ENCODE results near the gene HCCS.
"Not testable (repeated sequence)": the region's sequence is repeated elsewhere in the genome, so short reads cannot be mapped to it uniquely, and the experiment has no call there.

Gene HCCS

DNA sequence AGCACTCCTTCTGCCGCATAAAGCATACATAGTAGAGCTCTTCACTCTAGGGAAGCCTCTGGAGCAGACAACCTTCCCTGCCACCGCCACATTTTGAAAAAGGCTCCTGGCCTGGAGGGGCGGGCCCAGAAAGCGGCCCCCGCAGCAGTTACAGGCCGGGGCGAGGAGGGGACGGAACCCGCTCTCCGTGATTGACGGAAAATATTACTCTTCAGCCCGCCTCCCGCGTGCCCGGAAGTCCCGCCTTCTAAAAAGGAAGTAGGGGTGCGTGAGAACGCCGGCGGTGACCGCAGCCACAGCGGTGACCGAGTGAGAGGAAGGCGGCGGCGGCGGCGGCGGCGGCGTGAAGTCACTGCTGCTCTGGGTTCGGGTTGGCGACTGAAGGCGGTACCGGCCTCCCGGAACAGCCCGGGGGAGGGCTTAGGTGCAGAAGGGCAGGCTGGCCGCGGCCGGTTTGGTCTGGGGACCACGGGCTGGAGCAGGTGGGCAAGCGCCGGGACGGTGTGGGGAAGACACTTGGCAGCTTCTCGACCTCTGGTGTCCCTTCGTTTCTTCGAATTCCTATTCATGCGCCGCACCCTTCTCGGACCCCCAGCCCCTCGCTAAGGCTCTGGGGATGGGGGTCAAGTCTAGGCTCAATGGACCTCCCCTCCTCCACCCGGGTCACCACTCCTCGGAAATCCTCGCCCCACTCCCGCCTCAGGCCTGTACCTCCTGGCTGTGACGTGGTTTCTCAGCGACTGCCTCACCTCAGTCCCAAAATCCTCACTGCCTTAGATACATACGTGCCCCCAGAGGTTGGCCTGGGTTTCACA, at the start of gene HCCS:
HCCS (plus strand) TSS at position 296 of the 815 bp plus-strand sequence. CDS start 729 bp downstream, outside the sequence.
- DNase-seq: no peak

DNA sequence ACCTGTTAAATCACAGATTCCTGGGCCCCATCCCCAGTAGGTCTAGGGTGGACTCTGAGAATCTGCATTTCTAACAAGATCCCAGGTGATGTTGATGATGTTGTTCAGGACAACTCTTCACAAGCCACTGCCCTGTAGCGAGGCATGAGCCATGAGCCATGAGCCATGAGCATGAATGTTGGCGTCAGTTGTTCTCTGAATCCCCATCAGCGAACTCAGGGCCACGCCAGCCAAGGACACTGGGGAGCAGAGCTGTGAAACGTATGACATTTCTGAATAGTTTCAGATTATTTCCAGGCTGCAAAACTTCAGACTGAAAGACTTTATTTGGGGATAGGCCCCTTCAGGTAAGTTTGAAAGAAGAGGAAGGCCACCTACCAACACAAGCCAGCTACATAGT, 46.9 kb upstream of the HCCS start:
- DNase-seq: no peak

DNA sequence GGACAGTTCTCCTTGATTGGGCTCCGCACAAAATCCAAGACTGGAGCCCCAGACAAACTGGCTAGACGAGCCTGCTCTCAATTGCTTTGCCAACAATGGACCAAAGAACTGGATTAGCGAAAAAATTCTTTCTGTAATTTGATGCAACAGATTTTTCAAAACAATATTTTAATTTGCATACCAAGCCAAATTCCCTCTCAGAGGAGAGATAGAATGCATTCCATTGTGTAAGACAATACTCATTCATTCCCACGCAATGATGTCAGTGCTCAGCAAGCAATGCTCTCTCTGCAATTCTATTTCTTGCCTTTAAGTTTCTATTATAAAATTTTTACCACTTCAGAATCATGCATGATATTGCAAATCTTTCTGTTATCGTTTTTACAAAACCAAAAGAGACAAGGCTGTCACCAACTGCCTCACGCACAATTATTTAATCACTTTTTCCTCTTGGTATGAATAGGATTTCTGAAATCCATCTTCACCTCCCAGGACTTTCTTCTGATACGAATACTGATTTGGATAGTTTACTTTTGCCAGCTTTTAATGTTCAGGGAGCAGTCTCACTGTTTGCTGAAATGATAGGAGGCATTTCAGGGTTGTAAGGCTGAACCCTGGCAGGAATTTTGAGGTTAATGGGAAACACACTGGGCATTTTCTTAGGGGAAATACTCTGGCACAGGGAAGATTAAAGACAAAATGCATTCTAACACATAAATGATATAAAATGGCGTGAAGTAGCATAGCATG, 46.1 kb upstream of the HCCS start:
- DNase-seq: no peak

DNA sequence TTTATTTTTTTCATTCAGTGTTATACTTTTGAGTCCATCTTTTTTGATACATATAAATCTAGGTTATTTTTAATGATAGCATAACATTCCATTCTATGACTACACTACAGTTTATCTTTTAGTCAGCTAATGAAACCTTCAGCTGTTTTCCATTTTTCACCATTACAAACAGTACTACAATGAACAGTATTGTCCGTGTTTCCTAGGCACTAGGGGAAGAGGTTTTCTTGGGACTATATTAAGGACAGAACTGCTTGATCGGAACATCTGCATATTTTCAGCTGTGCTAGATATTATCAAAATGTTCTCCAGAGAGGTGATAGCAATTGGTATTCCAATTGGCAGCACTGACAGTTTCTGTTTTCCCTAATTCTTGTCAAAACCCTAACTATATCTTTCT, 44.3 kb upstream of the HCCS start:
- no peak for DNase-seq

DNA sequence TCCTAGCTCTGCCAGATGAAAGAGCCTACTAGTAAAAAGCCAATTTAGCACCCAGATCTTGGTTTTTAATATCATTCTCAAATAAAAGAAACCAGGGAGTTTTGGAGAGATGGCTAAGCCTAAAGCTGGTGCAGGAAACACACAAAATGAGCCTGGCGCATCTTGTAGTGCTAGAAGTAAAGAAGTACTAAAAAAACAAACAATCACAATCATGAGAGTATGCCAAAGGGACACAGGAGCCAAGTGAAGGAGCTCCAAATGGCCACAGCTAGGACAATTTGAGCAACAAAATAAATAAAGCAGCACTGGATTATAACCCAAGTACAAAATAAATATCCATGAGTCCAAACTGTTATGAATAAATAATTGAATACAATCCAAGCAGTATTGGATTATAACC, 37.8 kb upstream of the HCCS start:
- no peak for DNase-seq

DNA sequence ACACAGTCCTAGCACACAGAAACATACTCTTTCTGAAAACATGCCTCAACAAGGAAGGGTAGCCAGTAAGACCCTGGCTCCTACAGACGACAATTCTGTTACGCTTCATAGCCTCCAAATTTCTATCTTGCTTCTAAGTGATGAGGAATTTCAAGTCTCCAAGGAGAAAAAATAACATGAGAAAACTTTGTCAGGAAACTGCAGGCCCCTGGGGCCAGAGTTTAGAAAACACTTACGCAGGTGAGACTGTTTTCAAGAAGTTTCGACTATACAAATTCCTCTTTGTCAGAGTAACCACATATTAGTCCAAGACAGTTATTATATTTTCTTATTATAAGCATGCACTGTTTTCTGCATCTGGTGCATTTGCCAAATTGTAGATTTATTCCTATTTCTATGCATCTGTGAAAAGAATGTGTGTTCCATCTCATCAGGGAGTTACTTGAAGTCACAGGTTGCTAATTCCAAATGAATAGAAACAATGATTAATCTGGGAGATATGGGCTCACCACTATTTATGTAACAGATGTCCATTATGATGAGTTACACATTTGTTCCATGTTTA, 30.3 kb upstream of the HCCS start:
- no peak for DNase-seq

DNA sequence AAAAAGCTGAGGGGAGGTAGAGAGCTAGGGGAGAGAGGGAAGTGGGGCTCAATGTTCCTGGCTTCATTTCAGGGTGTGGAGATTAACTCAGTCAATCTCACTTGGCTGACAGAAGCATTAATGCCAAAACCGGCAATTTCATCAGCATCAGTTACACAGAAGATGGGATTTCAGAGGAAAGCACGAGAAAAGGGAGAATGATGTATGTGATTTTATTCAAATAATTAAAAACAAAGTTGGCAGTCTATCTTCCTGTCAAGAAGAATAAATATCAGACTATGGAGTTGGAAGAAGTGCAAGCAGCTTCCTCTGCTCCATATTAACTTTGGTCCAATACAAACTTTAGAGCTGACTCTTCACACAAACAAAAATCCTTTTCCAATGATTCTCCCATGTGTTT, 29.6 kb upstream of the HCCS start:
- no peak for DNase-seq

DNA sequence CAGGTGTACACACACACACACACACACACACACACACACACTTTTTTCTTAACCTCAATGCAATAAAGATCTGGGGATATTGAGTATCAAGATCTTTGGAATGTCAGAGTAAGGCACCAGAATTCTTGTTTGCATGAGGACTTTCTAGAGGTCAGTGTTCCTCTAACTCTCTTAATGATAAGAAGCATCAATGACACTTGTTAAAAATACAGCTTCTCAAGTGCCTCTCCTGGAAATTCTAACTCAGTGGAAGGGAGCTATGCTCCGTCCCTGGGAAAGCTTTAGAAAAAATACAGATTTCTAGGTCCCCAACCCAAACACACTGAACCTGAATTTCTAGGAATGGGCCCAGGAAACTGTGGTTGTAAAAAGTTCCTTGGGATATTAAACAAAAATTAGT, 25.8 kb upstream of the HCCS start:
- DNase-seq: no peak

DNA sequence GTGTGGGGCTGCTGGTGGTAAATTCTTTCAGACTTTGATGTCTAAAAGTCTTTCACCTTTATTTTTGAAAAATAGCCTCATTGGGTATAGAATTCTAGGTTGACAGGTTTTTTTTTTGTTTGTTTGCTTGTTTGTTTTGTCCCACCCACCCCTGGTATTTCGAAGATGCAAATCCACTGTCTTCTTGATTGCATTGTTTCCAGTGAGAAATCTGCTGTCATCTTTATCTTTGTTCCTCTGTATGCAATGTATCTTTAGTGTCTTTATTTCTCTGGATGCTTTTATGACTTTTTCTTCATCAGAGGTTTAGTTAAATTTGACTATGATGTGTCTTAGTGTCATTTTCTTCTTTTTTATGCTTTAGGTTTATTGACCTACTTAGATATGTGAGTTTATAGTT, 21.3 kb upstream of the HCCS start:
- no peak for DNase-seq

DNA sequence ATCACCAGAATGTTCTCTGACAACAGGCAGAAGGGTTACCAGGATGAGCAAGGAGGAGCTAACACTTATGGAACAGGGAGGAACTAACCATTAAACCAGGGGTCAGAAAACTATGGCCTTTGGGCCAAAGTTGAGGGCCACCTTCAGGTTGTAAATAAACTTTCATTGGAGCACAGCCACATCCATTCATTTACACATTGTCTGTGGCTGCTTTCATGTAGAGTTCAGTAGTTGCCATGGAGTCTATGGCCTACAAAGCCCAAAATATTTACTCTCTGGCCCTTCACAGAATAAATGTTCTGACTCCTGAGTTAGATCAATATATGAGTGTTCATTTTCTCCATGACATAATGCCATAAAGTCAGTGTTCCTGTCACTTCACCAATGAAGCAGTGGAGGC, 13.2 kb upstream of the HCCS start:
- DNase-seq: no peak

DNA sequence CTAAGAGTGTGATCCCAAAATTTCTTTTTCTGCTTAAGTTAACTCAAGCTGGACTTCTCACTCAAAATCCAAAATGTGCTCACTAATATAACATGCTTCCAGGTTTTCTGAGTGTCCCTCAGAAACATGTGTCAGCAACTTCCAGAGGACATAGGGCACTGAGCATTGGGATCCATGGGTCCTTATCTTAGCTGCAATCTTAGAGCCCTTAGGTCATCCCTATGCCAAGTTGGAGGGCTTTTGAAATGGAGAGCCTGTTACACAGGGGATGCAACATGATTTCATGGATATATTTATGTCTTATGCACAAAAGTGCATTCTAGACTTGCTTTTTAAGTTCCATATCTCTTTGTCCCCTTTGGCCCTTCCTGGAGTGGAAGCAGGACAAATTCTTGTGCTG, 11.7 kb upstream of the HCCS start:
- DNase-seq: no peak

DNA sequence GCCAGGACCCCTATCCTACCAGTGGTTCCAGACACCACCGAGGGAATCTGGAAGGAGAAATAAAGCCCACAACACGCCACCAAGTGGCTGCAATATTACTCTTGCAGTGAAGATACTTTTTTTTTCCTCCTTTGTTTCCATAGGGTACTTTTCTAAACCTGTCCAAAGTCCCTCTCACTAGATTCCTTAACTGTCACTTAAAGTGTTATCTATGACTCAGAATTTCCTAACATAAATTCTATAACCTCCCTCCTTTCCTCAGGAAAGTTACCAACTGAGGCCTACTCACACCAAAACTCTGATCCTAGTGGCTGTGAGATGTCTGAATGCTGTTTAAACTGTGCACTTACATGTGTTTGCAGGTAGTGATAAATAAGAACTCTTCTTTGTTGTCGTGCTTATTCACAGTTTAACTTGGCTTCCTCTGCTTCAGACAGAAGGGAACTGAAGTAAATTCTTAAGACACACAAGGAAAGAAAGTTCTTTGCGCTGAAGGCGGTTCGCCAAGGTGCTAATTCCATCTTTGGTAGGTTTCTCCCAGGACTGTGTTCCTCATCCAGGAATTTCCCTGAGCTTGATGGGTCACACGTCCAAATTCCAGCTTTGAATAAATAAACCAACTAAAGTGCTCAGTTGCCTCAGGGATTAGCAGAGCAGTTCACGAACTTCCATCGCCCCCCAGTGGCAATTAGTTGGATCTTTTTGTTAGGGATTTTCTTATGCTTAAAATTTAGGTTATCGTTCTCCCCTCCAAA, 10.7 kb upstream of the HCCS start:
- DNase-seq: no peak

DNA sequence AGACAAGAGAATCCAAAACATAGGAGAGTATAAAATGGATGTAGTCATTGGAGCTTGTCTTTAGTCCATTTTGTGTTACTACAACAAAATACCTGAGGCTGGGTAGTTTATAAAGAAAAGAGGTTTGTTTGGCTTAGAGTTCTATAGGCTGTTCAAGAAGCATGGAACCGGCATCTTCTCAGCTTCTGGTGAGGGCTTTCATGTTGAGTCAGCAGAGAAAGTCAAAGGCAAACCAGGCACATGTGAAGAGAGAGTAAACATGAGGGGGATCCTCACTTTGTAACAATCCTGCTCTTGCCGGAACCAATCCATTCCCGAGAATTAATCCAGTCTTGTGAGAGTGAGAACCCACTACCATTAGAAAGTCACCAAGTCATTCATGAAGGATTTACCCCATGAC, 8.1 kb upstream of the HCCS start:
- no peak for DNase-seq

DNA sequence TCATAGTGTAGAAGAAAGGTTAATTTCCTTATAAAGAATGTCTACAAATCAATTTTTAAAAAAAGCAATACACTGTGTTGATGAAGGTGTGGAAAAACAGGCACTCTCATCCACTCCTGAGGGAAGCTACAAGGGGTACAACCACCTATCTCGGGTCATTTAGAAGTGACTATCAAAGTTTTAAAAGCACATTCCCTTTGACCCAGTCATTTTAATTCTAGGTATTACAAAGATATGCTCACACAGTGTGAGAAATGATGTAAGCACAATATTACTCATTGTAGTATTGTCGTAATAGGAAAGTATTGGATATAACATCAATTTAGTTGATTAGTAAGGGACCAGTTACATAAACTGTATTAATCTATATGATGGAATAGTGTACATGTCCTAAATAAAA, 7.4 kb upstream of the HCCS start:
- DNase-seq: no peak

DNA sequence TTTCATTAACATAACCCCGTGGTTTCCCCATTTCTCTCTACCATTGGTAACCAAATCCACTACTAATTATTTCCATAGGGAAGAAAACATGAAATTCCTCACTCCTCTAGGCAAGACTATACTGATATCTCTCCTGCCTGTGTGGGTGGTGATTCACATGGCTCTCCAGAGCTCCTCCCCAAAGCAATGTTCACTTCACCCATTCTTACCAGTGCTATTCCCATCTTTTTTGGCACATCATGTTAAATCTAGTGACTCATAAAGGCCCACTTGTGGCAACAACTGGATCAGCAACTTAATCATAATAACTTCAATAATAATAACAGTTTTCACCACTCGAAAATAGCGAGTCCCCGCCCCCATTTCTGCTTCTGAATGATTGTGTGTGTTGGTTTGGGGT, 6.1 kb upstream of the HCCS start:
- DNase-seq: no peak

DNA sequence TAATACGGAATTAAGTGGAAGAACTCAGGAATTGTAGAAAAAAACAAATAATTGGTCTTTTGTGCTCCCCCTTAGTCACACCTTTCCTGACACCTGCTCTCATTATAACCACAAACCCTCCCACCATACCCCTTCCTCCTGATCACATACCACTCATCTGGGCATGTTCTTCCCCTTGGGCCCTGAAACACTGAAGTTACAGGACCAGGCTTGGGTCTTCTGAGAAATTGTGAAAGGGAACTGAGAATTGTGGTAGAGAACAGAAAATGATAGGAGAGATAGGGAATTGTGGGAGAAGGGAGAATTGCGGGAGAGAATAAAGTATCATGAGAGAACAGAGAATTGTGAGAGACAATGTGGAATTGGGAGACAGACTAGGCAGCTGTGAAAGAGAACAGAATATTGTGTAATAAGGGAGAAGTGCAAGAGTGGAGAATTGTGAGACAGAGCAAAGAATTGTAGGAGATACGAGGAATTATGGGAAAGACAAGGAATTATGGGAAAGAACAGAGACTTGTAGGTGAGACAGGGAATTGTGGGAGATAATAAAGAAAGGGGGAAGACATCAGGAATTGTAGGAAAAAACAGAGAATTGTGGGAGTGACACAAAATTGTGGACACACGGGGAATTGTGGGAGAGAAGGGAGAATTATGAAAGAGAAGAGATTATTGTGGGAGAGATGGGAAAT, 2.7 kb upstream of the HCCS start:
- no peak for DNase-seq

DNA sequence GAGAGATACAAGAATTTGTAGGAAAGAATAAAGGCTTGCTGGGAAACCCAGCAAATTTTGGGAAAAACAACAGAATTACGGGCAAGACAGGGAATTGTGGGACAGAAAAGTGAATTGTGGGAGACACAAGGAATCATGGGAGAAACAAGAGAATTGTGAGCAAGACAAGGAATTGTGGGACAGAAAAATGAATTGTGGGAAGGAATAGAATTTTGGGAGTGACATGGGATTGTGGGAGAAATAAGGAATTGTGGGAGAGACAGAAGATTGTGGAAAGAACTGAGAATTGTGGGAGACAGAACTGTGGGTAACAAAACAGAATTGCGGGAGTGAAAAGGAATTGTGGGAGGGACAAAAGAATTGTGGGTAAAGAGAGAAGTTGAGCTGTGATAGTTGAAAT, 1.2 kb upstream of the HCCS start:
- no peak for DNase-seq

DNA sequence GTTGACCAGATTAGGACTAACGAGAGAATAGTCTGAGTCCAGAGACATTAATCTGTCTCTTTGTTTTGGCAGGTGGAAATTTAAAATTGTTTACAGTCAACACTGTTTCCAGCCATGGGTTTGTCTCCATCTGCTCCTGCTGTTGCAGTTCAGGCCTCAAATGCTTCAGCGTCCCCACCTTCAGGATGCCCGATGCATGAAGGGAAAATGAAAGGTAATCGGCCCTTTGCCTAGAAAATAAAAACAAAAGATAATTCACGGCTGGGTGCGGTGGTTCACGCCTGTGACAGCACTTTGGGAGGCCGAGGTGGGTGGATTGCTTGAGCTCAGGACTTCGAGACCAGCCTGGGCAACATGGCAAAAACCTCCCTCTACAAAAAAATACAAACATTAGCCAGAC, 815 bp downstream of the HCCS start:
- DNase-seq: no peak

DNA sequence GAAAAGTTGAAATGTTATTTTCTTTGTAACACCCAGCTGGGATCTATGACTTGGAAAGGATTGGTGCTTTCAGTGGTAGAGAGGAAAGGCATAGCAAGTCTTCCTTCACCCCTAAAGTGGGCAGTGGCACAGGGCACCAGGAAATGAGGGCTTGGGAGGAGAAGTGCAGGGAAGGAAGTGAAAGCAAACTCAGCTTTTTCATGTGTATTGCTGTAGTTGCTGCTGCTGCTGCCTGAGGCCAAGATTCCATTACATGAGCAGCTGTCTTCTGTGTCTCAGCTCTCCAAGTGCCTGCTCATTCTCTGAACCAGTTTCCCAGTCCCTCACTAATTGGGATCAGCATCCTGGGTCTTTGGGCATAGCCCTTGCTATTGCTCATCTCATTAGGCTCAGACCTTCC, 2.6 kb downstream of the HCCS start:
- no peak for DNase-seq

DNA sequence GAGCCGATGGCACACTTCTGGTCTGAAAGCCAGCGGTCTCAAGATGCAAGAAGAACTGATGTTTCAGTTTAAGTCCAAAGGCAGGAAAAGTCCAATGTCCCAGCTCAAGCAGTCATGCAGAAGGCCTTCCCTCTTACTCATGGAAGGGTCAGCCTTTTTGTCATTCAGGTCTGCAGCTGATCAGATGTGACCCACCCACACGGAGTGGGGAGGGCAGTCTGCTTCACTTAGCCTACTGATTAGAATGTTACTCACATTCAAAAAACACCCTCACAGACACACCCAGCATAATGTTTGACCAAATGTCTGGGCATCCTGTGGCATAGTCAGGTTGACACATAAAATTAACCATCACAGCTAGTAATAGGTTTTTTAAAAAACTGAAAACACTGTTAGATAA, 6.6 kb downstream of the HCCS start:
- no peak for DNase-seq

DNA sequence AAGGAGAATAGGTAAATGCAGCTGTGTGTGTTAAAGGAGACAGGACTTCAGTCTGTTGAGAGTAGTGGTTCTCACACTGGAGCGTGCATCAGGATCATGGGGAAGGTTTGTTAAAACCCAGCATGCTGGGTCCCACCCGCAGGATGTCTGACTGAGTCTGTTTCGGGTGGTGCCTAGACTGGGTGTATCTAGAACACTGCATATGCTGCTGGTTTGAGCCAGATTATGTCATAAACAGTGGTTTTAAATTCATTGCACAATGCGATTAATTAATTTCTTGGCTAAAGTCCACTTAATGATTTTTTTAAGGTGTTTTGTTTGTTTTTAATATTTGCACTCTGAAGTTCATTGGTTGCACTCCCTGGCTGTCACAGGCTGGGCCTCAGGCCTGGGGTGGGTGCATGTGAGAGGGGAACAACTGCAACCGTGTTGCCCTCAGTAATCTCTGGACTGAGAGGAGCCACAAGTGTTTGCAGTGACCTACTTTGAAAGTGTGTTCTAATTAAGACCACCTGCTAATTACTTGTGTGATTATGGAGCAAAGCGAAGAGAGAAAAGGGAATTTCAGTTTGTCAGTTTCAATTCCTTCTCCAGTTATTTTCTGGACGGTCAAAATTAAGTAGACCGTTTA, 8.3 kb downstream of the HCCS start:
- no peak for DNase-seq

DNA sequence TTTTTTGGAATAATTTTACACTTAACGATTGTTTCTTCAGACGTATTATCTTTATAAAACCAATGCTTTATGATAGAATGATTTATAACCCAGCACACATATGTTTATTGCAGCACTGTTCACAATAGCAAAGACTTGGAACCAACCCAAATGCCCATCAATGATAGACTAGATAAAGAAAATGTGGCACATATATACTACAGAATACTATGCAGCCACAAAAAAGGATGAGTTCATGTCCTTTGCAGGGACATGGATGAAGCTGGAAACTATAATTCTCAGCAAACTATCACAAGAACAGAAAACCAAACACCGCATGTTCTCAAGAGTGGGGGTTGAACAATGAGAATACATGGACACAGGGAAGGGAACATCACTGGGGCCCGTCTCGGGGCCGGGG, 12.0 kb downstream of the HCCS start:
- not testable (repeated sequence) for DNase-seq
